GM23338 (cell line): ENCODE data around the gene EZR. TPM values are rescaled to one million over a fixed set of nuclear protein-coding genes. Genes with fewer than 3 reads are reported as not detected.

Experiments
- ATAC-seq: fragments of 200-7000 bp; cut with Tn5 transposase; 3 replicates; pipeline ENCODE4 v1.9.1; 2020
- DNase-seq: peaks from one replicate; pipeline ENCODE4 v3.0.0-alpha.2; 2015; ENCODE audit warnings: low spot score
- H2AFZ ChIP-seq: fragments of 200-600 bp; sonication (generic); 2 replicates; pipeline ENCODE4 v1.8.0; 2016; ENCODE audit warnings: antibody characterized with exemption, mild to moderate bottlenecking, moderate library complexity
- H3F3A ChIP-seq: fragments of 200-600 bp; sonication (generic); replicated peaks from 2 replicates; pipeline ENCODE4 v1.8.0; 2017; ENCODE audit warnings: antibody characterized with exemption, mixed run types, low read depth
- H3K27ac ChIP-seq: fragments of 200-600 bp; sonication (generic); 2 replicates; pipeline ENCODE4 v1.6.1; 2016; ENCODE audit warnings: low read depth
- H3K27me3 ChIP-seq: fragments of 200-600 bp; sonication (generic); 2 replicates; pipeline ENCODE4 v1.8.0; 2016; ENCODE audit warnings: mild to moderate bottlenecking, mixed run types, moderate library complexity; ENCODE audit not compliant: insufficient read depth
- H3K36me3 ChIP-seq: fragments of 200-600 bp; sonication (generic); 2 replicates; pipeline ENCODE4 v1.8.0; 2016; ENCODE audit warnings: mild to moderate bottlenecking; ENCODE audit not compliant: insufficient read depth
- H3K4me1 ChIP-seq: fragments of 200-600 bp; sonication (generic); 2 replicates; pipeline ENCODE4 v1.8.0; 2016; ENCODE audit warnings: mild to moderate bottlenecking, moderate library complexity; ENCODE audit not compliant: insufficient read depth
- H3K4me2 ChIP-seq: fragments of 200-600 bp; sonication (generic); 2 replicates; pipeline ENCODE4 v1.7.1; 2017; ENCODE audit warnings: mixed run types
- H3K4me3 ChIP-seq: fragments of 200-600 bp; sonication (generic); 2 replicates; pipeline ENCODE4 v1.6.1; 2016; ENCODE audit warnings: mixed run types
- H3K79me2 ChIP-seq: fragments of 200-600 bp; sonication (generic); replicated peaks from 2 replicates; pipeline ENCODE4 v1.8.0; 2017; ENCODE audit warnings: mild to moderate bottlenecking; ENCODE audit not compliant: insufficient read depth
- H3K9me2 ChIP-seq: fragments of 200-600 bp; sonication (generic); 2 replicates; pipeline ENCODE4 v1.8.0; 2017; ENCODE audit not compliant: insufficient read depth
- H4K20me1 ChIP-seq: fragments of 200-600 bp; sonication (generic); replicated peaks from 2 replicates; pipeline ENCODE4 v1.8.0; 2017; ENCODE audit warnings: mild to moderate bottlenecking; ENCODE audit not compliant: insufficient read depth
- H3K27ac Mint-ChIP-seq: 2 replicates; pipeline ENCODE4 v1.8.0; 2020; ENCODE audit warnings: inconsistent platforms, mild to moderate bottlenecking, moderate library complexity, mixed read lengths
- H3K27me3 Mint-ChIP-seq: 3 replicates; pipeline ENCODE4 v1.8.0; 2022; ENCODE audit warnings: low read depth, mild to moderate bottlenecking, moderate library complexity, mixed read lengths, inconsistent platforms; ENCODE audit not compliant: insufficient read depth, poor library complexity
- H3K36me3 Mint-ChIP-seq: 3 replicates; pipeline ENCODE4 v1.8.0; 2021; ENCODE audit warnings: low read depth, mild to moderate bottlenecking, inconsistent platforms, moderate library complexity, mixed read lengths
- H3K4me1 Mint-ChIP-seq: 3 replicates; pipeline ENCODE4 v1.8.0; 2020; ENCODE audit warnings: mild to moderate bottlenecking, inconsistent platforms, mixed read lengths
- H3K4me3 Mint-ChIP-seq: 3 replicates; pipeline ENCODE4 v1.8.0; 2021; ENCODE audit warnings: moderate library complexity, mild to moderate bottlenecking, inconsistent platforms, mixed read lengths
- H3K9me3 Mint-ChIP-seq: 3 replicates; pipeline ENCODE4 v1.8.0; 2020; ENCODE audit warnings: moderate library complexity, mild to moderate bottlenecking, inconsistent platforms, mixed read lengths
- ETS1 ChIP-seq: IDR thresholded peaks from 2 replicates; pipeline ENCODE4 v1.6.1; 2016; ENCODE audit warnings: antibody characterized with exemption
- EZH2 ChIP-seq: fragments of 200-600 bp; sonication (generic); IDR thresholded peaks from one replicate; pipeline ENCODE4 v1.8.0; 2017; ENCODE audit warnings: antibody characterized with exemption, mild to moderate bottlenecking, low read depth; ENCODE audit not compliant: unreplicated experiment
- EZH2phosphoT487 ChIP-seq: fragments of 200-600 bp; sonication (generic); IDR thresholded peaks from one replicate; pipeline ENCODE4 v1.8.1; 2018; ENCODE audit warnings: antibody characterized with exemption; ENCODE audit not compliant: unreplicated experiment
- JUNB ChIP-seq: IDR thresholded peaks from one replicate; pipeline ENCODE4 v1.6.1; 2016; ENCODE audit warnings: antibody characterized with exemption; ENCODE audit not compliant: unreplicated experiment
- POLR2AphosphoS5 ChIP-seq: IDR thresholded peaks from 2 replicates; pipeline ENCODE4 v1.6.1; 2016; ENCODE audit warnings: antibody characterized with exemption, low read depth
- REST ChIP-seq: IDR thresholded peaks from one replicate; pipeline ENCODE4 v1.6.1; 2018; ENCODE audit warnings: antibody characterized with exemption; ENCODE audit not compliant: unreplicated experiment
- STAT1 ChIP-seq: IDR thresholded peaks from one replicate; pipeline ENCODE4 v1.6.1; 2016; ENCODE audit warnings: antibody characterized with exemption; ENCODE audit not compliant: unreplicated experiment
- ZNF114 ChIP-seq: fragments of 250-450 bp; sonication (Bioruptor Pico); IDR thresholded peaks from 2 replicates; pipeline ENCODE4 v1.5.0; 2020; ENCODE audit warnings: mild to moderate bottlenecking, moderate library complexity
- ZNF462 ChIP-seq: fragments of 250-450 bp; sonication (Bioruptor Pico); IDR thresholded peaks from 2 replicates; pipeline ENCODE4 v1.5.0; 2020; ENCODE audit warnings: mild to moderate bottlenecking, moderate library complexity
- polyA plus RNA-seq: library from polyadenylated mRNA; unstranded; fragments of >200 nt; fragmentation: Nextera tagmentation; extraction: Ambion mirVana; gene quantifications from 2 replicates; pipeline ENCODE4 v1.2.1, GENCODE V29; 2016
- total RNA-seq: library from RNA; depleted of rRNA; stranded (reverse); fragments of >200 nt; shearing (Covaris generic); gene quantifications from 2 replicates; pipeline ENCODE4 v1.2.3, GENCODE V29; 2014

EZR gene
- total and polyA plus RNA-seq, 2 experiments from 2014 or later = 199 to 208 TPM

- TF ChIP-seq ZNF462 (CRISPR knock-in tag) (no peak), POLR2AphosphoS5 (no peak), STAT1 (no peak), EZH2phosphoT487 (no peak), ETS1 (no peak)
These were observed 34.7 kb downstream of the EZR start (continued) for GRCh38 chr6:158784505-158784904.

- Histone ChIP-seq H3K27ac (peak overlapping the region; percentile 51; the same call in 1 of the 2 replicates), H3K4me1 (no peaks in the 10 kb centered on the region), H3K4me3 (no peak overlapping the region), H3K36me3 (peaks cover 89% of the 10 kb centered on the region), H3K9me2 (no peaks in the 10 kb centered on the region), H3K27me3 (no peaks in the 10 kb centered on the region), H2AFZ (no peak overlapping the region), H3K79me2 (peaks cover 100% of the 10 kb centered on the region), H3K4me2 (no peak overlapping the region), H4K20me1 (peaks cover 63% of the 10 kb centered on the region), H3F3A (peaks cover 33% of the 10 kb centered on the region; the same call in 1 of the 2 replicates)
- no peak for DNase-seq
- peaks cover 91% of the 10 kb centered on the region for H3K36me3 Mint-ChIP-seq
- H3K4me1 Mint-ChIP-seq = peaks cover 25% of the 10 kb centered on the region; the same call in 2 of the 3 replicates
- H3K27me3 Mint-ChIP-seq = no peaks in the 10 kb centered on the region
- no peak overlapping the region for H3K27ac Mint-ChIP-seq
- no peak for ATAC-seq
- H3K4me3 Mint-ChIP-seq = no peak overlapping the region
- TF ChIP-seq ZNF114 (no peak), EZH2 (no peak), STAT1 (no peak), REST (no peak), JUNB (no peak)
- no peaks in the 10 kb centered on the region for H3K9me3 Mint-ChIP-seq
These were observed 35.3 kb downstream of the EZR start for GRCh38 chr6:158783851-158784250.
